GM12801 (cell line): Measurements from ENCODE around the gene ANKRD34A.

ENCODE experiments used
- CTCF ChIP-seq: IDR thresholded peaks from one replicate; pipeline ENCODE4 v1.5.1; 2011; ENCODE audit warnings: control low read depth; ENCODE audit not compliant: insufficient read length; ENCODE audit errors: extremely low read depth

The ANKRD34A gene

GRCh38 chr1:145982010-145982723 is 17.8 kb upstream of the ANKRD34A start:
- TF ChIP-seq CTCF, result no peak

GRCh38 chr1:145980457-145980994 is 16.2 kb upstream of the ANKRD34A start:
- no peak for TF ChIP-seq CTCF

- no peak for TF ChIP-seq CTCF
Observed at GRCh38 chr1:145979746-145980456, 15.5 kb upstream of the ANKRD34A start.

- TF ChIP-seq CTCF, result no peak
Observed at GRCh38 chr1:145978854-145979745, 14.7 kb upstream of the ANKRD34A start.

GRCh38 chr1:145978471-145978853 is 14.1 kb upstream of the ANKRD34A start:
- TF ChIP-seq CTCF, result no peak

GRCh38 chr1:145977486-145978470 is 13.4 kb upstream of the ANKRD34A start:
- no peak for TF ChIP-seq CTCF
